Measurements from ENCODE around the gene RAPGEF1. TPM values are rescaled to one million over a fixed set of nuclear protein-coding genes. Genes with fewer than 3 reads are reported as not detected.
A peak's percentile ranks its signal among the peaks of the same experiment; 100 is the strongest.

The RAPGEF1 gene
- total and polyA plus RNA-seq, 11 donors: 50.6 to 161 (median 115) TPM

DNA sequence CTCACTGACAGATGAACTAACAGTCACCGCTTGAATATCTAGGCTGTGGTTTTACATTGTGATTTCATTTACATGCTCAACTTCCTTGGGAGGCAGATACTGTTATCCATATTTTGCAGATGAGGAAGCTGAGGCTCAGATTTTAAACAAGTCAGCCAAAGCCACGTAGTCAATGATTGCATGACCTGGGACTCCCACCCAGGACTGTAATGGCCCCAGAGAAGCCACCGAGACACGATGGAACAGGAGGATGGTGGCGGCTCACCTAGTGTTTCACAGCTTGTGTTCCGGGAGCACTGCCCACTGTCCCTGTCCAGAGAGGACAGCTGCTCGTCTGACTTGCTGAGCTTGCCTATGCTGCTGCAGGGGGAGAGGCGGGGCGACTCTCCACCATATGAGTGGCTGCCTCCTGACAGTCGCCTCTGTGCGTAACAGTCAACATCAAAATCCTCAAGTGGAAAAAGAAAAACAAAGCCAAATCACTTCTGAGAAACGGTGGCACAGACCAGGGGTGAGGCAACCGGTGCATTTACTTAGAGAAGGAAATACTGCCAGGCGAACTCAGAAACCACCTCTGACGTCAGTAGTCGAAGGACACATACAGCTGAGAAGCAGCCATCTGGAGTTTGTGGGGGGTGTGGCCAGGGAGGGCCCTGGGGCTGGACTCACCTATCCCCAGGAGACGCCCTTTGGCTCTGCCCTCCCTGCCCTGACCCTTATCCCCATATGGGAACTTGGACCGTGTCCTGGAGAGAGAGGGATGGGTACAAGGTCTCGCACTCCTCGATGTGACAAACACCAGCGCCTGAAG is 112.0 kb downstream of the RAPGEF1 start:
- no peaks in the 10 kb centered on the region for H3K27me3 ChIP-seq
- TF ChIP-seq, protein P1, sequence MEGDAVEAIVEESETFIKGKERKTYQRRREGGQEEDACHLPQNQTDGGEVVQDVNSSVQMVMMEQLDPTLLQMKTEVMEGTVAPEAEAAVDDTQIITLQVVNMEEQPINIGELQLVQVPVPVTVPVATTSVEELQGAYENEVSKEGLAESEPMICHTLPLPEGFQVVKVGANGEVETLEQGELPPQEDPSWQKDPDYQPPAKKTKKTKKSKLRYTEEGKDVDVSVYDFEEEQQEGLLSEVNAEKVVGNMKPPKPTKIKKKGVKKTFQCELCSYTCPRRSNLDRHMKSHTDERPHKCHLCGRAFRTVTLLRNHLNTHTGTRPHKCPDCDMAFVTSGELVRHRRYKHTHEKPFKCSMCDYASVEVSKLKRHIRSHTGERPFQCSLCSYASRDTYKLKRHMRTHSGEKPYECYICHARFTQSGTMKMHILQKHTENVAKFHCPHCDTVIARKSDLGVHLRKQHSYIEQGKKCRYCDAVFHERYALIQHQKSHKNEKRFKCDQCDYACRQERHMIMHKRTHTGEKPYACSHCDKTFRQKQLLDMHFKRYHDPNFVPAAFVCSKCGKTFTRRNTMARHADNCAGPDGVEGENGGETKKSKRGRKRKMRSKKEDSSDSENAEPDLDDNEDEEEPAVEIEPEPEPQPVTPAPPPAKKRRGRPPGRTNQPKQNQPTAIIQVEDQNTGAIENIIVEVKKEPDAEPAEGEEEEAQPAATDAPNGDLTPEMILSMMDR (IDR thresholded peaks at IDR 0.05): no peak
- no peak for TF ChIP-seq POLR2A (IDR thresholded peaks at IDR 0.05)
- WGBS, 4 donors: 71 to 81% (median 76%) methylated on average over 20 to 21 of the region's 21 CpGs
- intact Hi-C loops (cut with DNase I): loop anchor here in 1 of 10 donors (10.0 kb wide), 1 partner anchor 107 kb away; no protein-coding TSS in a partner anchor
- ATAC-seq (peak; percentile 21 to 56 (median 43)), DNase-seq (peak in 2 of 5 donors; percentile 50 to 85)
- peak overlapping the region in 1 of 12 donors; percentile 2 for H3K4me3 ChIP-seq
- peak overlapping the region in 7 of 12 donors; percentile 10 to 91 (median 43) for H3K27ac ChIP-seq
- no peaks in the 10 kb centered on the region for H3K9me3 ChIP-seq
- H3K36me3 ChIP-seq: peaks cover 0 to 88% (median 78%) of the 10 kb centered on the region in 9 donors
- peaks cover 11 to 71% (median 38%) of the 10 kb centered on the region in 12 donors for H3K4me1 ChIP-seq

DNA sequence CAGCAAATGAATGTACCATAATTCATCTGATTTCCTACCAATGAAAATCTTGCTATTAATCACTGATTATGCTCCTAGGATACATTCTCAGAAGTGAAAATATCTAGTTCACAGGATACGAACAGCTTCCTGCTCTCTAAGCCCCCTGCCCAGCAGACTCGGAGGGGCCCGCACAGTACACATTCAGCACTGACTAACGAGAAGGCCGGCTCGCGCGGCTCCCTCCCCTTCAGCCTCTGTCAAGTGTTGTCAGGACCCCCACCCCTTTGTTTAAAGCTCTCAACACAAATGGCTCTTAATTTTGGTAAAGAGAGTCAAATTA is 112.6 kb downstream of the RAPGEF1 start:
- H3K9me3 ChIP-seq: no peaks in the 10 kb centered on the region
- ATAC-seq (no peak), DNase-seq (no peak)
- TF ChIP-seq POLR2A (IDR thresholded peaks at IDR 0.05): no peak
- TF ChIP-seq, protein P1 (IDR thresholded peaks at IDR 0.05): no peak
- WGBS, 4 donors: 91 to 93% (median 92%) methylated on average over 8 of the region's 8 CpGs
- H3K27ac ChIP-seq: peak overlapping the region in 5 of 12 donors; percentile 20 to 91 (median 43)
- intact Hi-C loops (cut with DNase I): loop anchor here in 1 of 10 donors (10.0 kb wide), 1 partner anchor 108 kb away; no protein-coding TSS in a partner anchor
- no peaks in the 10 kb centered on the region for H3K27me3 ChIP-seq
- H3K4me3 ChIP-seq: no peak overlapping the region
- H3K36me3 ChIP-seq: peaks cover 0 to 89% (median 78%) of the 10 kb centered on the region in 9 donors
- H3K4me1 ChIP-seq: peaks cover 11 to 75% (median 38%) of the 10 kb centered on the region in 12 donors

DNA sequence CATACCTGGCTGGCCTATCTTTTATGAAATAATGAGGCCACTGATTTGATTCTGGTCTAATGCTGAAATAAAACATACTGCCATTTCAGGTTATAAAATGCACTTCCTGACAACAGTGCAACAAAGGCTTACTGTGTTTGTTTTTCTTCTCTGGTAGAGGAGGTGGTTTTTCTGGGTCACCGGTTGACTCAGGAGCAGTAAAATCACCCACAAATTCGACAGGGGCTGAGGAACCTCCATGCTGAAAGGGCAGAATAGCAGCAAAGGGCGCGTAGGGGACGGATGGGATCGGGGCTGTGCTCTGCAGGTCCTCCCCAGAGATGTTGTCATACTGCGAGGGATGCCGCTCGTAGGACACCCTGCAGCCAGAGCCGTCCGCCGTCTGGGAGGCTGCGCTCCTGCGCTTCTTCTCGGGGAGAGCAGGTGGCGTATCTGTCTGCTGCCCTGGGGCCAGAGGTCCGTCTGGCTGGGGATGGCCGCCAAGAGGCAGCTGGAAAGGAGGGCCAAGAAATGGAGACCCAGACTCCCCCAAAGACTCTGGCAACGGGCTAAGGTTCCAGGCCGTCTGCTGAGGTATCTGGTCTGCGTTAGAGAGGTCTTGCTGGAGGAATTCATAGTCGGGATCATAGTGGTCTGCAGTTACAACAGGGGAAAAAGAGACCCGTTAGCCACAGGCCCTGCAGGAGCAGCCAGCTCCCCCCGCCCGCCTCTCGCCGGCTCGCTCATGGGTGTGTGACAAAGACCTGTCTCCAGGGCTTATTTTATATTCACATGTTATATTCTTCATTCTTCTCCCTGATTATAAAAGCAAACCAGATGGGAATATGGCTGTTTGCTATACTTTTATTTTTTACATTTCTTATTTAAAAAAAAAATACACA is 113.8 kb downstream of the RAPGEF1 start:
- no peaks in the 10 kb centered on the region for H3K27me3 ChIP-seq
- intact Hi-C loops (cut with DNase I): loop anchor here in 1 of 10 donors (10.0 kb wide), 1 partner anchor 109 kb away; no protein-coding TSS in a partner anchor
- H3K4me3 ChIP-seq: no peak overlapping the region
- H3K27ac ChIP-seq: peak overlapping the region in 7 of 12 donors; percentile 25 to 91 (median 73)
- TF ChIP-seq, protein P1 (IDR thresholded peaks at IDR 0.05): no peak
- TF ChIP-seq POLR2A (IDR thresholded peaks at IDR 0.05): no peak
- H3K36me3 ChIP-seq: peaks cover 0 to 92% (median 82%) of the 10 kb centered on the region in 9 donors
- DNase-seq (no peak), ATAC-seq (no peak)
- H3K4me1 ChIP-seq: peaks cover 11 to 80% (median 36%) of the 10 kb centered on the region in 12 donors
- H3K9me3 ChIP-seq: no peaks in the 10 kb centered on the region
- 87 to 89% (median 88%) methylated on average over 15 to 28 of the region's 28 CpGs for WGBS, 4 donors
